Neutrophil (primary cell): ENCODE data around the gene NPR2.
A peak's percentile ranks its signal among the peaks of the same experiment; 100 is the strongest.

Experiments used
- H3K27ac ChIP-seq: fragments of 200-600 bp; sonication (generic); 2 replicates; pipeline ENCODE4 v1.5.1; 2016; ENCODE audit warnings: mild to moderate bottlenecking, moderate library complexity
- H3K27me3 ChIP-seq: fragments of 200-600 bp; sonication (generic); 2 replicates; pipeline ENCODE4 v1.6.0; 2016; ENCODE audit warnings: mild to moderate bottlenecking
- H3K36me3 ChIP-seq: fragments of 200-600 bp; sonication (generic); 2 replicates; pipeline ENCODE4 v1.5.1; 2017
- H3K4me1 ChIP-seq, 2 experiments: fragments of 200-600 bp in 1 of 2; sonication (generic) in 1 of 2; 1 replicate in 1 of 2; 2 replicates in 1 of 2; pipeline versions ENCODE4 v1.5.1 to v1.6.1; 2013 to 2016; ENCODE audit warnings: low read depth in 1 of 2, low read length in 1 of 2, mild to moderate bottlenecking in 1 of 2, moderate library complexity in 1 of 2; ENCODE audit not compliant: control insufficient read depth in 1 of 2, insufficient read depth in 1 of 2
- H3K4me3 ChIP-seq, 2 experiments: fragments of 200-600 bp in 1 of 2; sonication (generic) in 1 of 2; 1 replicate in 1 of 2; 2 replicates in 1 of 2; pipeline ENCODE4 v1.5.1; 2013 to 2016; ENCODE audit warnings: low read depth in 1 of 2, low read length in 1 of 2, mild to moderate bottlenecking in 1 of 2, moderate library complexity in 1 of 2
- H3K9me3 ChIP-seq: fragments of 200-600 bp; sonication (generic); 2 replicates; pipeline ENCODE4 v1.5.1; 2016
- TF ChIP-seq, protein P1 (sequence below): fragments of 200-600 bp; sonication (generic); IDR thresholded peaks from 2 replicates; pipeline ENCODE4 v1.5.1; 2016; ENCODE audit warnings: antibody characterized with exemption

Gene NPR2

DNA sequence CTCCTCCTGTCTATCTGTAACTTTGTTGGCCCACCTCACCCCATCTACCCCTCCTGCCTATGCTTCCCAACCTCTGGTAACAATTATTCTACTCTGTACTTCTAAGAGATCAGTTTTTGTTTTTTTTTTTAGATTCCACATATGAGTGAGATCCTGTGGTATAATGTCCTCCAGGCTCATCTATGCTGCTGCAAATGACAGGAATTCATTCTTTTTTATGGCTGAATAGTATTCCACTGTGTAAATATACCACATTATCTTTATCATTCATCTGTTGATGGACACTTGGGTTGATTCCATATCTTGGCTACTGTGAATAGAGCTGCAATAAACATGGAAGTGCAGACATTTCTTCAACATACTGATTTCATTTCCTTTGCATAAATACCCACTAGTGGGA, 8.0 kb upstream of the NPR2 start:
- TF ChIP-seq, protein P1, sequence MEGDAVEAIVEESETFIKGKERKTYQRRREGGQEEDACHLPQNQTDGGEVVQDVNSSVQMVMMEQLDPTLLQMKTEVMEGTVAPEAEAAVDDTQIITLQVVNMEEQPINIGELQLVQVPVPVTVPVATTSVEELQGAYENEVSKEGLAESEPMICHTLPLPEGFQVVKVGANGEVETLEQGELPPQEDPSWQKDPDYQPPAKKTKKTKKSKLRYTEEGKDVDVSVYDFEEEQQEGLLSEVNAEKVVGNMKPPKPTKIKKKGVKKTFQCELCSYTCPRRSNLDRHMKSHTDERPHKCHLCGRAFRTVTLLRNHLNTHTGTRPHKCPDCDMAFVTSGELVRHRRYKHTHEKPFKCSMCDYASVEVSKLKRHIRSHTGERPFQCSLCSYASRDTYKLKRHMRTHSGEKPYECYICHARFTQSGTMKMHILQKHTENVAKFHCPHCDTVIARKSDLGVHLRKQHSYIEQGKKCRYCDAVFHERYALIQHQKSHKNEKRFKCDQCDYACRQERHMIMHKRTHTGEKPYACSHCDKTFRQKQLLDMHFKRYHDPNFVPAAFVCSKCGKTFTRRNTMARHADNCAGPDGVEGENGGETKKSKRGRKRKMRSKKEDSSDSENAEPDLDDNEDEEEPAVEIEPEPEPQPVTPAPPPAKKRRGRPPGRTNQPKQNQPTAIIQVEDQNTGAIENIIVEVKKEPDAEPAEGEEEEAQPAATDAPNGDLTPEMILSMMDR, result no peak
- Histone ChIP-seq H3K36me3 (no peaks in the 10 kb centered on the region), H3K9me3 (no peaks in the 10 kb centered on the region), H3K27me3 (no peaks in the 10 kb centered on the region), H3K4me3 (no peak overlapping the region), H3K4me1 (no peaks in the 10 kb centered on the region), H3K27ac (no peak overlapping the region)

DNA sequence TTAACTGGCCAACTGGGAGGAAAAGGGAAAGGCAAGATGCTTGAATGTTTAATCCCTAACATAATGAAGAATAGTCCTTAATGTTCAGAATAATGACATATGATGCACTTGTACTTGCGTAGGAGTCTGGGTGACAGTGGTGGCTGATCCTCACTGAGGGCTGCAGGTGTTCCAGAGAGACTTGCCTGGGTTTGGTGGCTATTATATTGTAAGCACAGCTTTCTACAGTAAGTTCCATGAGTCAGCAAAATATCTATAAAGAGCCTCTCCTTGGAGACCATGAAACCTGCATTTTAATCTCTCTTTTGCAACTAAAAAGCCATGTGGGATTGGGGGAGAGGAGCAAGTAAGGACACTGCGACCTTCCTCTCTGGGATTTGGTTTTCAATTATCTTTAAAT, 1.9 kb upstream of the NPR2 start:
- no peaks in the 10 kb centered on the region for H3K4me1 ChIP-seq
- H3K36me3 ChIP-seq, result no peaks in the 10 kb centered on the region
- H3K9me3 ChIP-seq, result no peaks in the 10 kb centered on the region
- TF ChIP-seq, protein P1, result no peak
- H3K27ac ChIP-seq, result no peak overlapping the region
- no peak overlapping the region for H3K4me3 ChIP-seq
- H3K27me3 ChIP-seq, result peaks cover 36% of the 10 kb centered on the region

DNA sequence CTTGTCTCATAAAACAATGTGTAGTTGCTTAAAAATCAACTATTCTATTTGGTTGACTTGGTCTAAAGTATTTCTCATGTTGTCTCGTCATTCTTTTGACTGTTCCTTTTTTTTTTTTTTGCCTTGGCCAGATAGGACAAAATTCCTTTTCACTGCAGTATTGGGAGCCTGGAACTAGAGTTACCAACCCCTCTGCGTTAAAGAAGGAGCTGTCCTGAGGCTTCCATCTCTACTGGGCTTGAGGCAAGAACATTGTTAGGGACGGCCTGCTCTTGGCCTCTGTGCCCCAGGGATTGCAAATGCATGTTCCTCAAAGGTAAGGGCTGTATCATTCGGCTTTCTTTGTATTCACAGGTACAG, 1.4 kb upstream of the NPR2 start:
- Histone ChIP-seq H3K9me3 (no peaks in the 10 kb centered on the region), H3K27me3 (peaks cover 36% of the 10 kb centered on the region), H3K27ac (no peak overlapping the region), H3K36me3 (no peaks in the 10 kb centered on the region), H3K4me3 (no peak overlapping the region), H3K4me1 (no peaks in the 10 kb centered on the region)
- TF ChIP-seq, protein P1, result no peak

DNA sequence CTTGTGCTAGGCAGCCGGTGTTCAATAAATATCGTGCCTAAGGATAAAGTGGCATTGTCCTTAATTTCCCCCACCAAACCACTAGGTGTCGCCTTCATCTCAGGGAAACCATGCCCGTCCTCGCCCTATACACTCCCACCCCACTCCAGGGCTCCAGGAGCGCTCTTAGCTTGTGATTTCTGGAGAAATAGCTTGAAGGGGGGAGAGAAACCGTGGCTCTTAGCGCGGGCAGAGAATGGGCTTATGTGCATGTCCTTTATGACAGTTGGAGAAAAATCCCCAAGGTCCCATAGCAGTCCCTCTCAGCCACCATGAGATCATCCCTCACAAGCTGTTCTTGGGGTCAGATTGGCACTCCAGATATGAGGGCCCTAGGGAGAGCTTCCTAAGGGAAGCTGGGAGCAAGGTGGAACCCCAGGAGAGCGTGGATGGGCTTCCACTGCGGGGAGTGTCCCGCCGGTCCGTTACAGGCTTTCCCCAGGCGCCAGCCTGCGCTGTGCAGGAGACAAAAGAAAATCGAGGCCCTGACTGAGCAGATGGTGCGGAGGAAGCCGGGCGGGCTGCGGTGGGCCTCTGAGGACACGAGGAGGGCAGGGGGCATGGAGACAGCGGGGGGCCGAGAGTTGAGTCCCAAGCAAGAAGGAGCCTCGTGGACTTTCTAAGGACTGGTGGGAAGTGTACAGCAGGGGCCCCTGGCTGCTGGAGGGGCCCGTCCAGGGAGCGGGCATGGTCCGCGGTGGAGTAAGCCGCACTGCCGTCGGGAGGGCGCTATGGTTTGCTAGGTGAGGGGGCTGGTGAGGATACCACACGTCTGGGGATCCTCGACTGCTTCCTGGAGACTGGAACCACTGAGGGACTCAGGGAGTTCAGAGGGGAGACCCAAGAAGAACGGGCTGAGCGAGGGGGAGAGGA, 750 bp upstream of the NPR2 start:
- TF ChIP-seq, protein P1, result peak; percentile 85
- Histone ChIP-seq H3K4me1 (no peaks in the 10 kb centered on the region), H3K36me3 (no peaks in the 10 kb centered on the region), H3K9me3 (no peaks in the 10 kb centered on the region), H3K27me3 (peaks cover 36% of the 10 kb centered on the region), H3K27ac (no peak overlapping the region), H3K4me3 (no peak overlapping the region)

DNA sequence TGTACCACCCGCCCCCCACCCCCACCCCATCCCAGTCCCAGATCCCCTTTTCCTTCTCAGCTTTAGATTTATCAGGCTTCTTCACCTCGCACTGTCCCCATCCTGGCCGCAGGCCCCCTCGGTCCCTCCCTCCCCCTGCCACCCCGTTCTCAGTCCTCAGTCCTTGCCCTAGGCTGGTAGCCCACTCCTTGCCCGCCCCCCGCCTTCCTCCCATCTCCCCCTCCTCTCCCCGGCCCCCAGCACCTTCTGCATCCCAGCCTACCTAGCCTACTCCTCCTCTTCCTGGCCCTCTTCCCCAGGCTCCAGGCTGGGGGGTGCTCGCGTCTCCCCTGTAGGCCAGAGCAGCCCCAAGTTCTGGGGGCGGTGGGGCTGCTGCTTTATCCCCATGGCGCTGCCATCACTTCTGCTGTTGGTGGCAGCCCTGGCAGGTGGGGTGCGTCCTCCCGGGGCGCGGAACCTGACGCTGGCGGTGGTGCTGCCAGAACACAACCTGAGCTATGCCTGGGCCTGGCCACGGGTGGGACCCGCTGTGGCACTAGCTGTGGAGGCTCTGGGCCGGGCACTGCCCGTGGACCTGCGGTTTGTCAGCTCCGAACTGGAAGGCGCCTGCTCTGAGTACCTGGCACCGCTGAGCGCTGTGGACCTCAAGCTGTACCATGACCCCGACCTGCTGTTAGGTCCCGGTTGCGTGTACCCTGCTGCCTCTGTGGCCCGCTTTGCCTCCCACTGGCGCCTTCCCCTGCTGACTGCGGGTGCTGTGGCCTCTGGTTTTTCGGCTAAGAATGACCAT, 828 bp downstream of the NPR2 start:
- H3K4me1 ChIP-seq, result no peaks in the 10 kb centered on the region
- TF ChIP-seq, protein P1, result no peak
- peaks cover 36% of the 10 kb centered on the region for H3K27me3 ChIP-seq
- no peak overlapping the region for H3K27ac ChIP-seq
- H3K36me3 ChIP-seq, result no peaks in the 10 kb centered on the region
- H3K4me3 ChIP-seq, result no peak overlapping the region
- H3K9me3 ChIP-seq, result no peaks in the 10 kb centered on the region
